Fibroblast of lung (primary cell): ENCODE data around the gene FOXI3. TPM values are rescaled to one million over a fixed set of nuclear protein-coding genes. Genes with fewer than 3 reads are reported as not detected.

Source experiments
- DNase-seq, 2 donors: peaks; one replicate each; pipeline versions ENCODE4 v3.0.0 to v3.0.0-alpha.2; 2010; ENCODE audit warnings: low read depth in 2 of 2
- H2AFZ ChIP-seq: 2 replicates; pipeline ENCODE4 v1.5.1; 2012; ENCODE audit warnings: low read length, control low read depth, inconsistent platforms
- H3K27ac ChIP-seq: 2 replicates; pipeline ENCODE4 v1.5.1; 2011; ENCODE audit warnings: low read length, control low read depth; ENCODE audit not compliant: insufficient read depth
- H3K27me3 ChIP-seq: 2 replicates; pipeline ENCODE4 v1.5.1; 2011; ENCODE audit warnings: mild to moderate bottlenecking, low read length; ENCODE audit not compliant: control insufficient read depth, insufficient read depth
- H3K36me3 ChIP-seq: 2 replicates; pipeline ENCODE4 v1.5.1; 2011; ENCODE audit warnings: low read length; ENCODE audit not compliant: control insufficient read depth, insufficient read depth
- H3K4me1 ChIP-seq: 2 replicates; pipeline ENCODE4 v1.5.1; 2011; ENCODE audit warnings: low read length; ENCODE audit not compliant: control insufficient read depth, insufficient read depth; ENCODE audit errors: extremely low read depth
- H3K4me2 ChIP-seq: 2 replicates; pipeline ENCODE4 v1.5.1; 2011; ENCODE audit warnings: low read length, control low read depth; ENCODE audit not compliant: insufficient read depth; ENCODE audit errors: extremely low read depth
- H3K4me3 ChIP-seq, 4 experiments: fragments of 200-600 bp in 1 of 4; sonication (generic) in 1 of 4; replicated peaks in 1 of 4; 2 replicates each; pipeline ENCODE4 v1.5.1; 2011 to 2016; ENCODE audit warnings: low read length in 4 of 4, low read depth in 3 of 4, mild to moderate bottlenecking in 3 of 4, control low read depth in 2 of 4, inconsistent platforms in 1 of 4, mixed read lengths in 1 of 4; ENCODE audit not compliant: insufficient read depth in 1 of 4; ENCODE audit errors: control extremely low read depth in 1 of 4
- H3K79me2 ChIP-seq: 2 replicates; pipeline ENCODE4 v1.5.1; 2012; ENCODE audit warnings: mild to moderate bottlenecking, low read length, inconsistent platforms; ENCODE audit not compliant: control insufficient read depth, insufficient read depth
- H3K9ac ChIP-seq: 2 replicates; pipeline ENCODE4 v1.5.1; 2011; ENCODE audit warnings: mild to moderate bottlenecking, low read length, control low read depth; ENCODE audit not compliant: insufficient read depth
- H3K9me3 ChIP-seq: 2 replicates; pipeline ENCODE4 v1.5.1; 2012; ENCODE audit warnings: low read depth, low read length; ENCODE audit not compliant: control insufficient read depth, insufficient read depth
- H4K20me1 ChIP-seq: 2 replicates; pipeline ENCODE4 v1.5.1; 2011; ENCODE audit warnings: low read length; ENCODE audit not compliant: control insufficient read depth, insufficient read depth; ENCODE audit errors: extremely low read depth
- CTCF ChIP-seq, 2 donors: IDR thresholded peaks in 1 of 2; conservative IDR thresholded peaks in 1 of 2; 1 replicate in 1 of 2; 2 replicates in 1 of 2; pipeline ENCODE4 v1.5.1; 2011 to 2012; ENCODE audit warnings: low read length in 2 of 2, control low read depth in 1 of 2, inconsistent platforms in 1 of 2, low read depth in 1 of 2, mild to moderate bottlenecking in 1 of 2
- EZH2 ChIP-seq: IDR thresholded peaks from 2 replicates; pipeline ENCODE4 v1.5.1; 2012; ENCODE audit warnings: low read length, control low read depth, mild to moderate bottlenecking; ENCODE audit errors: missing control alignments
- polyA plus RNA-seq, 2 donors: library from polyadenylated mRNA; depleted of rRNA in 1 of 2; stranded (reverse) in 1 of 2; unstranded in 1 of 2; fragments of >200 nt; gene quantifications; 2 replicates each; pipeline ENCODE4 v1.2.1, GENCODE V29; 2011 to 2012; ENCODE audit warnings: missing spikeins in 1 of 2
- total RNA-seq: library from RNA; depleted of rRNA; stranded (reverse); fragments of >200 nt; gene quantifications from 2 replicates; pipeline ENCODE4 v1.2.1, GENCODE V29; 2014

The FOXI3 gene
- total and polyA plus RNA-seq, 2 donors (not counting 1 experiment from before 2014, with no cell fraction given) = not detected

- no peak overlapping the region for H3K9ac ChIP-seq
- no peaks in the 10 kb centered on the region for H3K27me3 ChIP-seq
- no peaks in the 10 kb centered on the region for H3K36me3 ChIP-seq
- H3K4me3 ChIP-seq = no peak overlapping the region
- H3K4me1 ChIP-seq = no peaks in the 10 kb centered on the region
- no peaks in the 10 kb centered on the region for H3K9me3 ChIP-seq
- no peaks in the 10 kb centered on the region for H3K79me2 ChIP-seq
- no peak overlapping the region for H3K27ac ChIP-seq
- TF ChIP-seq CTCF (conservative IDR thresholded peaks at IDR 0.05 in 1 of 2, IDR thresholded peaks at IDR 0.05 in 1 of 2; ENCODE audit: low read depth in 1 of 2, low read length in 2 of 2) (no peak), EZH2 (no peak)
- H3K4me2 ChIP-seq = no peak overlapping the region
- H2AFZ ChIP-seq = no peak overlapping the region
- H4K20me1 ChIP-seq = no peaks in the 10 kb centered on the region
- no peak for DNase-seq
Observed at GRCh38 chr2:88483200-88483599, 30.7 kb upstream of the FOXI3 start.

- Histone ChIP-seq H3K9me3 (no peaks in the 10 kb centered on the region), H3K4me1 (no peaks in the 10 kb centered on the region), H3K79me2 (no peaks in the 10 kb centered on the region), H3K27me3 (no peaks in the 10 kb centered on the region), H3K9ac (no peak overlapping the region), H3K36me3 (no peaks in the 10 kb centered on the region), H3K27ac (no peak overlapping the region), H3K4me3 (no peak overlapping the region), H2AFZ (no peak overlapping the region), H3K4me2 (no peak overlapping the region), H4K20me1 (no peaks in the 10 kb centered on the region)
- DNase-seq = no peak
- TF ChIP-seq CTCF (conservative IDR thresholded peaks at IDR 0.05 in 1 of 2, IDR thresholded peaks at IDR 0.05 in 1 of 2; ENCODE audit: low read depth in 1 of 2, low read length in 2 of 2) = no peak
- no peak for TF ChIP-seq EZH2
Observed at GRCh38 chr2:88481691-88482336, 29.3 kb upstream of the FOXI3 start.

- TF ChIP-seq CTCF (conservative IDR thresholded peaks at IDR 0.05 in 1 of 2, IDR thresholded peaks at IDR 0.05 in 1 of 2; ENCODE audit: low read depth in 1 of 2, low read length in 2 of 2) = no peak
- no peak for TF ChIP-seq EZH2
- H3K27me3 ChIP-seq = no peaks in the 10 kb centered on the region
- H3K27ac ChIP-seq = no peak overlapping the region
- H3K79me2 ChIP-seq = no peaks in the 10 kb centered on the region
- no peaks in the 10 kb centered on the region for H3K36me3 ChIP-seq
- H3K4me2 ChIP-seq = no peak overlapping the region
- H3K9ac ChIP-seq = no peak overlapping the region
- no peaks in the 10 kb centered on the region for H3K4me1 ChIP-seq
- no peak overlapping the region for H2AFZ ChIP-seq
- no peaks in the 10 kb centered on the region for H3K9me3 ChIP-seq
- no peak for DNase-seq
- no peak overlapping the region for H3K4me3 ChIP-seq
- no peaks in the 10 kb centered on the region for H4K20me1 ChIP-seq
Observed at GRCh38 chr2:88472811-88473210, 20.3 kb upstream of the FOXI3 start.
